HG02610 (cell line): ENCODE results near the gene PRKAR2B.

Source experiments
- ATAC-seq: cut with Tn5 transposase; IDR thresholded peaks from one replicate; pipeline ENCODE4 v1.9.1; 2021; ENCODE audit warnings: mild to moderate bottlenecking, moderate library complexity; ENCODE audit not compliant: unreplicated experiment

Gene PRKAR2B

GRCh38 chr7:107173691-107174406, 129.3 kb downstream of the PRKAR2B start:
- ATAC-seq, result peak; percentile 80

DNA sequence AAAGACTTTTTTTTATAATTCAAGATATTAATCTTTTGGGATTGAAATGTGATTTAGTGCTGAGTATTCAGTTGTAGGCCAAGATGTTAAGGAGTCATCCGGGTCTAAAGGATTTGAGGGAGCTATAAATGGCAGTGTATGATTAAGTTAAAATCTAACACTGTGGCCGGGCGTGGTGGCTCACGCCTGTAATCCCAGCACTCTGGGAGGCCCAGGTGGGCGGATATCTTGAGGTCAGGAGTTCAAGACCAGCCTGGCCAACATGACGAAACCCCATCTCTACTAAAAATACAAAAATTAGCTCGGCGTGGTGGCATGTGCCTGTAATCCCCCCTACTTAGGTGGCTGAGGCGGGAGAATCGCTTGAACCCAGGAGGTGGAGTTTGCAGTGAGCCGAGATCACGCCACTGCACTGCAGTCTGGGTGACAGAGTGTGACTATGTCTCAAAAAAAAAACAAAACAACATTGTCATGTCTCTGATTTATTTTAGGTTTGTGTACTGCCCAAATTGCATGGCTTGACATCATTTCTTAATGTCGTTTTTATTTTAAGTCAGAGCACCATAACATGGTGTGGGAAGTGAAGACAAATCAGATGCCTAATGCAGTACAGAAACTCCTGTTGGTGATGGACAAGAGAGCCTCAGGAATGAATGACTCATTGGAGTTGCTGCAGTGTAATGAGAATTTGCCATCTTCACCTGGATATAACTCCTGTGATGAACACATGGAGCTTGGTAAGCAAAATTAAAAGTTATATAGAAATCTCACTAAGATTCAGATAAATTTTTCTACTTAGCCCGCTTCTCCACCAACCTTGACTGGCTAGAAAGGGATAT, 135.0 kb downstream of the PRKAR2B start:
- ATAC-seq, result no peak

DNA sequence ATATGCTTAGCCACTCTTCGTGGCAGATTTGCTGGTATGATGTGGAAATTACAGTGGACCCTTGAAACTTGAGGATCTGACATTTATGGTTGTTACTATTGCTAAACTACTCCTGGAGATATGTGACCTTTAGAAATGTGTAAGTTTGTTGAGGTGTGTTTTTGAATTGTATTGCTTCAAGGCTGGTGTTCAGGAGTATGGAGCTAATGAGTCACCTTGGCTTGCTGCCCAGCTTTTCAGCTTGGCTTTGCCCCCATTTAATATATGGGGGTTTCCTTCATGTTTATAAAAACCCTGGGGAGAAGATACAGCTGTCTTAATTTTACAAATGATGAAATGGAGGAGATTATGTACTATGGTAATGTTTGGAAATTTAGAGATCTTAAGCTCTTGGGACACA, 135.9 kb downstream of the PRKAR2B start:
- ATAC-seq, result no peak

- no peak for ATAC-seq
Measured at GRCh38 chr7:107181172-107181571, 136.7 kb downstream of the PRKAR2B start.

DNA sequence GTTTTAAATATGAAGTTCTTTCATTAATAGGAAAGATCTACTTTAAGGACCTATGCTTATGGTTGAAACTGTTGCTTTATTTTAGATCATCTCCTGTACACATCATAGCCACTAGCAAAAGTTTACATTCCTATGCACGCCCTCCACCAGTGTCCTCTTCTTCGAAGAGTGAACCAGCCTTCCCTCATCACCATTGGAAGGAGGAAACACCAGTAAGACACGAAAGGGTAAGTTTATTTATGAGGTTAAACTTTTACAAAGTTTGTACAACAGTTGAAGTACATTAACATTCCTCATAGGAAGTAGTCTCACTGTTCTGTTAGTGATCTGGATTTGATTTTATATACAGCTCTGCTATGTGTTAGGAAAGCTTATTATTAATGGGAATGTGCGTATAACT, 141.2 kb downstream of the PRKAR2B start:
- ATAC-seq, result no peak

GRCh38 chr7:107186240-107186639, 141.7 kb downstream of the PRKAR2B start:
- ATAC-seq, result no peak

DNA sequence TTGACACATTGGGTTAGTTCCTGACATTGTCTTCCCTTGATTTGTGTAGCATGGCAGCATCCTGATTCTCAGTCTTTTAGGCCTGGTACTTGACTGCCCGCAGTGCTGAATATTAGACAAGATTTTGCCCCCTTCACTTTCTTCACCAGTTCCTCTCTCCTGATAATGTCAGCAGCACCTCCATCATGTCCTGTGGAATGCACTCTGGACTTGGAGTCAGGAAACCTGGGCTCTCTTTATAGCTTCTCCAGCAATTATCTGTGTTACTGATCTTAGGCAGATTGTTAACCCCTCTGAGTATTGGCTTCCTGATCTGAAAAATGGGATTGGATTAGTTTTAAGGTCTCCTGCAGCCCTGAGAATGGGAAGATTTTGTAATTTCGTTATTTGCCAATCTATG, 143.3 kb downstream of the PRKAR2B start:
- no peak for ATAC-seq

GRCh38 chr7:107190090-107190489, 145.6 kb downstream of the PRKAR2B start:
- ATAC-seq, result no peak

DNA sequence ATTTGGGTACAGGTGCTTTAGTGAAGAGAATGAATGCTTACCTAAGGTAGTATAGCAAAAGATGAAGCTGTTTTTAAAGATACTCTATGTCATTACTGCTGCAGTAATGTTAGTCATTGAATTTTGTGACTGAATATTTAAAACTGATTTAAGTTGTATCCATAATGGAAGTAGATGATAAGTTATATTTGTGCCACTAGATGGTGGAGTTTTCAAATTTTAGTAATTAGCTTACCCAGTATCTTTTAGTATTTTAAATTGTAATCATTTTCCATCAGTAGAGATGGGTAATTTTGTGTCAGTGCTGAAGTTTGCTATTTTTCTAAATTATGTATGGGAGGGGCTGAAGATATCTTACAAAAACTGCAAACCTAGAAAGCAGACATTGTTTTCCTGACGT, 149.5 kb downstream of the PRKAR2B start:
- ATAC-seq, result no peak

- no peak for ATAC-seq
Measured at GRCh38 chr7:107196834-107197610, 152.5 kb downstream of the PRKAR2B start.

DNA sequence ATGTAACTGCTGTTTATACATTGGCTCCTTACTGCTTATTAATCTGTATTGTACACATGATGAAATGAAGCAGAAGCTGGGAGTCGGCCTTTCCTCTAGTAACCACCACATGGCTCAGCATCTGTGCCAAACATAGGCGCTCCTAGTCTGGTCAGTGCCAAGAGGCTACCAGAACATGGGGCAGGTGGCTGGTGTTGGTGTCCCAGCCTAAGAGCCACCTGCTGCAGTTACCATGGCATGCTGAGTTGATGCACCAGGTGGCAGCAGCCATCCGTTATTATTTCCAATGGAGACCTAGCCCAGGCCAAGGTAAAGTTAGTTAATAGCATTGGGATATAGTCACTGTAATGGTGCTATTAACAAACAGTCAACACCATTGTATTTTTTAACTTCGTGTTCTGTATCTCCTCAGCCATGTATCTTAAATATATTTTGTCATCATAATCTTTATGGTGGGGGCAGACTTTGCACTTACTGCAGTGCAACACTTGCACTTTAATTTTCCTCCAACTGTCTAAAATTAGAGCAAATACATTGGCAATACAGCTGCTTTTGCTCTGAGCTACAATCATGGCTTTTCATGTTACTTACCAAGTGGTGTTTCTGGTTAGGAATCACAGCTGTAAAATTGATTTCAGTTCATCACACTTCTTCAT, 157.4 kb downstream of the PRKAR2B start:
- no peak for ATAC-seq

DNA sequence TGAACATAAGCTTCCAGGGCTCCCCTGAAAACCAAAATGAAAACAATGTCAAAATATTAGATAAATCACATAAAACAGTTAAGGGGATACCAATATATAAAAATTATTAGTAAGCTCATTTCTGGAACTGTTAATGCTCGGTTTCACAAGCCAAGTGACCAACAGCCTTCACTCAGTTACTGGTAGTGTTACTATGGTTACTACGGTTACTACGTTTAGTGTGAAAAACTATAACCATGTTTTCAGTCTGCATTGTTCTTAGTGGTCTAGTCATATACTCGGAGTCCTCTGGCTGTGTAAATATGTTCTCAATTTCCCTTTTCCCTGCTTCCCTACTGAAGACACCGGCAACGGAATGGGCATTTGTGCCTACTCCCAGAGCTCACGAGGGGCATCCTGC, 159.1 kb downstream of the PRKAR2B start:
- ATAC-seq, result no peak

GRCh38 chr7:107206136-107206535, 161.6 kb downstream of the PRKAR2B start:
- ATAC-seq, result no peak

DNA sequence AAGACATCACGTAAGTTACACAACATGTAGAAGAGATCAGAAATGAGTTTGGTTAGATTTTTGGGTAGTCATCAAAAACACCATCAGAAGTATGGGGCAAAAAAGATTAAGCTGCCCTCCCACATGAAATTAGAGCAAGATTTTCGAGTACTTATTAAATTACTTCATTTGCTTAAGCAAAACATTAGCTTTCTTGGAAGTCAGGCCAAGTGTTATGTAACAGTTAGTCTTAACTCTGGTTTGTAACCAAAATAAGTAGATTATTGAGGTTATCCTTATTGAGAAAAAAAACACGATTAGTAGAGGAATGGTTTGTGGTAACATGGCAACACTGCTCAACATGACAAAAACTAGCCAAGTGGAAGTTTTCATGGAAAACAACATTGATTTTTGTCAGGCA, 162.2 kb downstream of the PRKAR2B start:
- ATAC-seq, result no peak

DNA sequence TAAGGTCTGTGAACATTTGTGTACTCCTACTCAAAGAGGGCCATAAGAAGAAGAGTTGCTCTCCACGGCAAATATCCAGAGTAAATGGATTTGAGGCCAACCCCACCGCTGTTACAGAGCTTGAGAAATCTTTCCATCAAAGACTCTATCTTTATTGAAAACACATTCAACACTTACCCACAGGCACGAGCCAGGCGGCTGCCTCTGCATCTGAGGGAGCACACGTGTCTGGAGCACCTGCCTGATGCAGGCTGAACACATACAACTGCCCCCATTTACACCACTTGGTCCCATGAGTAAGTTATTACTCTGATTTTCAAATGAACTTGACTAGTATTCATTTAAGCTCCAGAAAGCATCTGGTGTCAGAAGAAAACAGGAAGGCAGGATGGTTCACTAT, 163.0 kb downstream of the PRKAR2B start:
- ATAC-seq, result no peak

- no peak for ATAC-seq
Measured at GRCh38 chr7:107208024-107208521, 163.6 kb downstream of the PRKAR2B start.

- ATAC-seq, result no peak
Measured at GRCh38 chr7:107208563-107208962, 164.1 kb downstream of the PRKAR2B start.

DNA sequence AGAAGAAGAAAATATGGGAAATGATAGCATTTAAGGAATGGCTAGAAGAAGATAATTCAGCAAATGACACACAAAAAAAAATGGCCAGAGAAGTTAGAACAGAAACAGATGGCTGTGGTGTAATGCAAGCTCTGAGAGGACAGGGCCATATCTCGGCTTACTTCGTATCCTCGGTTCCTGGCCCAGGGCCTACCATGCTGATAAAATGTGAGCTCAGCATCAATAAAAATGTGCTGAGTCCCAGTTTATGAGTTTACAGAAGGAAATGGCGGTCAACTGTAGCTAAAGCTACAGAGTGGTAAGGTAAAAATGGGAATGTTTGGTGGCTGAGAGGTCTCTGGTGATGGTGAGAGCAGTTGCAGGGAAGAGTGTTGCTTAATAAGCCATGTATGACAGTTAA, 165.1 kb downstream of the PRKAR2B start:
- no peak for ATAC-seq

DNA sequence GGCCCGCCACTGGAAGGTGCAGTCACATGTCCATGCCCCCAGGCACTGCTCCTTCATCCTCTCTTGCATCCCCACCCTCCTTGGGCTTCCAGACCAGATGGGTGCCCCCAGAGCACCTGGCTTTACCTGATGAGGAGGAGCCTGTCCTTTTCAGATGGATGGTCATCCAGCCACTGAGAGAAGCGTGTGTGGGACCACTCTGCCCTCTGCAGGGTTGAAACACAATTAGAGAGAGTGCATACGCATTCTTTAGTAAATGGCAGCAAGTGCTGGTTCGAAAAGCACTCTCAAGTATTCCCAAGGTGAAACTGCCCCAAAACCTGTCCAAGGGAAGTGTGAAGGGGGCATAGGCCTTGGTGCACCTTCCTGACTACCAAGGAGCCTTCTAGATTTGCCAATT, 165.9 kb downstream of the PRKAR2B start:
- ATAC-seq, result no peak
